Measurements from ENCODE around the gene SLCO3A1.

GRCh38 chr15:91973481-91973880, 120.0 kb downstream of the SLCO3A1 start:
- TF ChIP-seq CTCF (conservative IDR thresholded peaks at IDR 0.05) (peak; percentile 38; the same call in 1 of the 2 replicates), EZH2 (IDR thresholded peaks at IDR 0.05; ENCODE audit: low read depth) (no peak)

Data from PC-9 (cell line).